Body of pancreas (tissue), 4 donors: Measurements from ENCODE around the gene SERINC2.

ENCODE experiments used
- CTCF ChIP-seq, 7 experiments: fragments of 450-650 bp in 4 of 7; fragments of 200-600 bp in 3 of 7; sonication (generic) in 3 of 7; IDR thresholded peaks; one replicate each; pipeline ENCODE4 v1.5.1; 2016 to 2019; ENCODE audit warnings: antibody characterized with exemption in 7 of 7
- POLR2A ChIP-seq, 3 donors: fragments of 450-650 bp; IDR thresholded peaks; one replicate each; pipeline ENCODE4 v1.6.1; 2016; ENCODE audit warnings: antibody characterized with exemption in 3 of 3, mild to moderate bottlenecking in 2 of 3

GRCh38 chr1:31408788-31409318 is 4.2 kb upstream of the SERINC2 start:
- TF ChIP-seq CTCF (IDR thresholded peaks at IDR 0.05): no peak
- TF ChIP-seq POLR2A (IDR thresholded peaks at IDR 0.05): no peak
